Right lobe of liver (tissue), 6 donors: Measurements from ENCODE around the gene SLC45A3. TPM values are rescaled to one million over a fixed set of nuclear protein-coding genes. Genes with fewer than 3 reads are reported as not detected.

Experiments used
- ATAC-seq, 4 donors: fragments of 200-7000 bp; cut with Tn5 transposase; one replicate each; pipeline ENCODE4 v1.9.1; 2020; ENCODE audit warnings: mild to moderate bottlenecking in 4 of 4, moderate library complexity in 4 of 4
- DNase-seq, 3 donors: peaks; one replicate each; pipeline ENCODE4 v3.0.0-alpha.2; 2020
- H3K27ac ChIP-seq, 3 donors: fragments of 200-600 bp; one replicate each; pipeline ENCODE4 v1.8.0; 2022
- H3K27me3 ChIP-seq, 2 donors: fragments of 200-600 bp; one replicate each; pipeline ENCODE4 v1.8.0; 2022
- H3K36me3 ChIP-seq, 4 donors: fragments of 200-600 bp; sonication (generic) in 1 of 4; one replicate each; pipeline versions ENCODE4 v1.5.1 to v1.8.0; 2017 to 2022; ENCODE audit warnings: control low read depth in 1 of 4
- H3K4me1 ChIP-seq, 4 donors: fragments of 200-600 bp; sonication (generic) in 1 of 4; one replicate each; pipeline versions ENCODE4 v1.5.1 to v1.8.0; 2017 to 2022; ENCODE audit warnings: control low read depth in 1 of 4
- H3K4me3 ChIP-seq, 3 donors: fragments of 200-600 bp; one replicate each; pipeline ENCODE4 v1.8.0; 2022
- H3K9me3 ChIP-seq, 4 donors: fragments of 200-600 bp; sonication (generic) in 1 of 4; one replicate each; pipeline versions ENCODE4 v1.5.1 to v1.8.0; 2017 to 2022; ENCODE audit warnings: control low read depth in 1 of 4
- POLR2A ChIP-seq: fragments of 450-650 bp; IDR thresholded peaks from one replicate; pipeline ENCODE4 v1.6.1; 2017; ENCODE audit warnings: antibody characterized with exemption, mild to moderate bottlenecking
- WGBS: methylation state at CpG from one replicate; pipeline ENCODE4 v1.1.6; 2018; ENCODE audit warnings: low coverage, low lambda C conversion rate; ENCODE audit not compliant: insufficient coverage; ENCODE audit errors: missing lambda C conversion rate; 5-methylcytosine and 5-hydroxymethylcytosine counted together
- intact Hi-C, 2 donors: fragments of 100-400 bp; cut with DNase I; formaldehyde crosslinking; loops; one replicate each; pipeline versions ENCODE4 v1.11.2 to v1.14.1; 2022
- total RNA-seq, 6 experiments: library from RNA; depleted of rRNA in 2 of 6; stranded (reverse); fragments of >200 nt in 2 of 6; fragmentation: NEBNext Ultra II Directional in 3 of 6; extraction: Animal tissue kit (Norgen Biotek cat#: 25700) in 3 of 6; gene quantifications; one replicate each; pipeline versions ENCODE4 v1.1.0 to v1.2.4, GENCODE V29; 2016 to 2023
- TF ChIP-seq, protein P1 (sequence below), 4 donors: fragments of 200-600 bp in 3 of 4; fragments of 450-650 bp in 1 of 4; IDR thresholded peaks; one replicate each; pipeline versions ENCODE4 v1.5.1 to v1.8.0; 2016 to 2022; ENCODE audit warnings: antibody characterized with exemption in 4 of 4, mild to moderate bottlenecking in 2 of 4
- donor health status: DM: no; HTN: yes; CAD: no.
- donor health status: DM: no; HTN: no; CAD: no.
- donor health status: DM: no; HTN: no; CAD: no.
- donor health status: DM: no; HTN: yes; CAD: no.
- donor health status: DM: no; HTN: yes; CAD: no.

The SLC45A3 gene
- total RNA-seq, 6 experiments from 2014 or later, result 6.9 to 27.0 (median 7.9) TPM

DNA sequence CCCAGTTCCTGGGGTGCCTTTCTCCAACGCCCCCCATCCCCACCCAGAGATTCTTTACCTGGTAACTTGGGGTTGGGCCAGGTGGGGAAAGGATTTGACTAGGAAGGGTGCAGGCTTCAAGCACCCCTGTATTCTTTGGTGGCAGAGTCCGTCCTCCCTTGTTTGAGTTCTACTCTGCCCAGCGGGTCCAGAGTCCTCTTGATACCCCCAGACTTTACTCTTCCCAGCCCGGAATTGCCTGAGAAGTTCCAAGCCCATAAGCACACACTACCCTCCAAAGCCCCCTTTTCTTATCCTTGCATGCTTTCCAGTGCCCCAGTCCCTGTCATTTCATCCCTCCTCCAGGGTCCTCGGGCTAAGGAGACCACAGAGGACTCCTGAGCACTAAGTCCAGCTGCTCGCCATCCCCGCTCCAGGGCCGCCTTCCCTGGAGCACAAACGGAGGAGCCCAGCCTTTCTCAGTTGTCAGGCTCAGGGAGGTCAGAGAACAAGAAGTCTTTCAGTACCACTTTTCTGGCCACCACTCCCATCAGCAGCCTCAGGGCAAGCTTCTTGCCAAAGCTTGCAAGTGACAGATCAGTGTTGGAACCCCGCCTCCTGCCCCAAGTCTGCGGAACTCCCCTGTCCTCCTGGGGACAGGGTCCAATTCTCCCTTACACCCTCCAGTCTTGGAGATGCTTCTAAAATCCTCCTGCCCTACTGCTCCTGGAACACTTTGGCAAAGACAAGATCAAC lies 12.2 kb downstream of the SLC45A3 start:
- Histone ChIP-seq H3K27me3 (no peaks in the 10 kb centered on the region), H3K36me3 (peaks cover 0 to 9% (median 0%) of the 10 kb centered on the region in 4 donors), H3K27ac (peak overlapping the region in 1 of 3 donors; percentile 77), H3K4me3 (peak overlapping the region in 1 of 3 donors; percentile 79), H3K4me1 (peaks cover 0 to 85% (median 38%) of the 10 kb centered on the region in 4 donors), H3K9me3 (no peaks in the 10 kb centered on the region)
- TF ChIP-seq POLR2A, result no peak
- TF ChIP-seq, protein P1, sequence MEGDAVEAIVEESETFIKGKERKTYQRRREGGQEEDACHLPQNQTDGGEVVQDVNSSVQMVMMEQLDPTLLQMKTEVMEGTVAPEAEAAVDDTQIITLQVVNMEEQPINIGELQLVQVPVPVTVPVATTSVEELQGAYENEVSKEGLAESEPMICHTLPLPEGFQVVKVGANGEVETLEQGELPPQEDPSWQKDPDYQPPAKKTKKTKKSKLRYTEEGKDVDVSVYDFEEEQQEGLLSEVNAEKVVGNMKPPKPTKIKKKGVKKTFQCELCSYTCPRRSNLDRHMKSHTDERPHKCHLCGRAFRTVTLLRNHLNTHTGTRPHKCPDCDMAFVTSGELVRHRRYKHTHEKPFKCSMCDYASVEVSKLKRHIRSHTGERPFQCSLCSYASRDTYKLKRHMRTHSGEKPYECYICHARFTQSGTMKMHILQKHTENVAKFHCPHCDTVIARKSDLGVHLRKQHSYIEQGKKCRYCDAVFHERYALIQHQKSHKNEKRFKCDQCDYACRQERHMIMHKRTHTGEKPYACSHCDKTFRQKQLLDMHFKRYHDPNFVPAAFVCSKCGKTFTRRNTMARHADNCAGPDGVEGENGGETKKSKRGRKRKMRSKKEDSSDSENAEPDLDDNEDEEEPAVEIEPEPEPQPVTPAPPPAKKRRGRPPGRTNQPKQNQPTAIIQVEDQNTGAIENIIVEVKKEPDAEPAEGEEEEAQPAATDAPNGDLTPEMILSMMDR (IDR thresholded peaks at IDR 0.05), result no peak
- no peak for ATAC-seq
- intact Hi-C loops, result loop anchor here in 1 of 2 donors (10.0 kb wide), 2 partner anchors 47 to 317 kb away; no protein-coding TSS in a partner anchor
- WGBS, result 57% methylated on average over 8 of the region's 11 CpGs
- DNase-seq, result peak in 2 of 3 donors; percentile 38 to 63

- intact Hi-C loops, result loop anchor here in 1 of 2 donors (10.0 kb wide), 2 partner anchors 48 to 318 kb away; no protein-coding TSS in a partner anchor
- H3K4me3 ChIP-seq, result no peak overlapping the region
- no peaks in the 10 kb centered on the region for H3K9me3 ChIP-seq
- DNase-seq, result no peak
- H3K27me3 ChIP-seq, result no peaks in the 10 kb centered on the region
- WGBS, result 81% methylated on average over 3 of the region's 6 CpGs
- peaks cover 0 to 84% (median 32%) of the 10 kb centered on the region in 4 donors for H3K4me1 ChIP-seq
- H3K27ac ChIP-seq, result no peak overlapping the region
- H3K36me3 ChIP-seq, result peaks cover 0 to 24% (median 0%) of the 10 kb centered on the region in 4 donors
- TF ChIP-seq, protein P1 (IDR thresholded peaks at IDR 0.05), result no peak
- TF ChIP-seq POLR2A, result no peak
- ATAC-seq, result no peak
These were observed 13.7 kb downstream of the SLC45A3 start for GRCh38 chr1:205666372-205667166.

DNA sequence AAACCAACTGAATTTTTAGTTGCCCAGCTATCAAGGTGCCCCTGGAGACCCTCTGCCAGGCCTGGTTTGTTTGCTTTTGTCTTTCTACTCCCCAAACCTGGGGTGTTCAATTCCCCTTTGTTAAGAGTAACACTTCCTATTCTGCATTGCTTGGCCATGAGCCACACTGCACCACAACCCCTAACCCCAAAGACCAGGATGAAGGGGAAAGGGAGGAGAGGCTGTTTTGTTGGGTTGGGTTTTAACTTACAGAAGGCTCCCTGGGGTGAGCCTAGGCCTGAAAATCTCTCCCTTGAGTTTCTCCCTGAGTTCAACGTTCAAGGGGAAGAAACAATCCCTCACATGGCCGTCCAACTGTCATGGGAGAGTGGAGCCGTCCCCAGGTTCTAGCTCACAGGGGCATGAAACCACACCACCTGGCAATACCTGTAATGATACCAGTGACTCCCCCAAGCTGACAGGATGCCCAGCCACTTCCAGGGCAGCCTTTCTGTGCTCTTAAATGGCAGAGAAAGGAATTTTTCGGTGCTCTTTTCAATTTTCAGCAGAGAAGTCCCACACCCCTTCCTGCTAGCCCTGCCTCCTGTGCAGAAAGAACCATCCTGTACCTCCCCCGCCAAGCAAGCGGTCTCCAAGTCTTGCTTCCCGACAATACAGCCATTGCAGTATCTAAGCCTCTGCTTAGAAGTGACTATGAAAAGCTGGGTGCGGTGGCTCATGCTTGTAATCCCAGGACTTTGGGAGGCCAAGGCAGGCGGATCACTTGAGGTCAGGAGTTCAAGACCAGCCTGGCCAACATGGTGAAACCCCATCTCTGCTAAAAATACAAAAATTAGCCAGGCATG lies 14.9 kb downstream of the SLC45A3 start:
- Histone ChIP-seq H3K27ac (peak overlapping the region; percentile 34 to 61 (median 52)), H3K9me3 (no peaks in the 10 kb centered on the region), H3K36me3 (peaks cover 0 to 32% (median 0%) of the 10 kb centered on the region in 4 donors), H3K27me3 (no peaks in the 10 kb centered on the region), H3K4me3 (peak overlapping the region in 1 of 3 donors; percentile 20), H3K4me1 (peaks cover 0 to 82% (median 28%) of the 10 kb centered on the region in 4 donors)
- DNase-seq (no peak), ATAC-seq (no peak)
- WGBS, result 61% methylated on average over 5 of the region's 9 CpGs
- intact Hi-C loops, result loop anchor here in 1 of 2 donors (10.0 kb wide), 2 partner anchors 49 to 319 kb away; no protein-coding TSS in a partner anchor
- TF ChIP-seq, protein P1 (IDR thresholded peaks at IDR 0.05), result no peak
- no peak for TF ChIP-seq POLR2A
